ENCODE measurements around the gene HTRA3. TPM values are rescaled to one million over a fixed set of nuclear protein-coding genes. Genes with fewer than 3 reads are reported as not detected.

Gene HTRA3
- total RNA-seq, 1 experiment from 2014 or later, result 0.64 TPM

DNA sequence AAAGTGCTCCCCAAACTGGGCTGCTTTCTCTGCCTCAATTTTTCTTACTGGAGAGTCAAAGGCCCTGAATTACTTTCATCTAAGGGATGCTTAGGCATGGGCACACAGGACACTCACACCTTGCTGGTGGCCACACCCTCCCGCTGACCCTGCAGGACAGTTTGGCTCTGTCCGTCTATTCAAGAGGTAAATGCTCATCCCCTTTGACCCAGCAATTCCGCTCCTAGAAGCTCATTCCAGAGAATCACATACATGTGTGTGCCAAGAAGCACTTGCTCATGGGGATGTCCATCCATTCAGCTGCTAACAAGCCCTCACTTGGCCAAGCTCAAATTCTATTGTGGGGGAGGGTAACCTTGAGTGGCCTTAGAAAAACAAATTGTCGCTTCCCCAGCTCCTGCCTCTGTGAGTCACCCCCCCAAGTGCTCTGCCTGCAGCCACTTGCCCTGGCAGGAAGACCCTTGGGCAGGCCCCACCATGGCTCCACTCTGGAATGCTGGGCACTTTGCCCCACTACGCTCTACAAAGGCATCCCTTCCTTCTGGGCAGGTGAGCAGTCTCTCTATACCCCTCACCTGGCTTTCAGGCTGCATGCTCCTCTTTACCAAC lies 54.5 kb downstream of the HTRA3 start:
- no peak overlapping the region for H3K27ac ChIP-seq (ENCODE audit: low read depth, low read length, poor library complexity, severe bottlenecking)
- POLR2A ChIA-PET (ENCODE audit: low non-redundant PET), result no interaction called here
- no peaks in the 10 kb centered on the region for H3K27me3 ChIP-seq (replicated peaks; ENCODE audit: insufficient read depth, low read depth, low read length, poor library complexity)
- H3K4me1 ChIP-seq (ENCODE audit: insufficient read depth, low read length, poor library complexity, severe bottlenecking), result no peaks in the 10 kb centered on the region
- TF ChIP-seq, protein P1, sequence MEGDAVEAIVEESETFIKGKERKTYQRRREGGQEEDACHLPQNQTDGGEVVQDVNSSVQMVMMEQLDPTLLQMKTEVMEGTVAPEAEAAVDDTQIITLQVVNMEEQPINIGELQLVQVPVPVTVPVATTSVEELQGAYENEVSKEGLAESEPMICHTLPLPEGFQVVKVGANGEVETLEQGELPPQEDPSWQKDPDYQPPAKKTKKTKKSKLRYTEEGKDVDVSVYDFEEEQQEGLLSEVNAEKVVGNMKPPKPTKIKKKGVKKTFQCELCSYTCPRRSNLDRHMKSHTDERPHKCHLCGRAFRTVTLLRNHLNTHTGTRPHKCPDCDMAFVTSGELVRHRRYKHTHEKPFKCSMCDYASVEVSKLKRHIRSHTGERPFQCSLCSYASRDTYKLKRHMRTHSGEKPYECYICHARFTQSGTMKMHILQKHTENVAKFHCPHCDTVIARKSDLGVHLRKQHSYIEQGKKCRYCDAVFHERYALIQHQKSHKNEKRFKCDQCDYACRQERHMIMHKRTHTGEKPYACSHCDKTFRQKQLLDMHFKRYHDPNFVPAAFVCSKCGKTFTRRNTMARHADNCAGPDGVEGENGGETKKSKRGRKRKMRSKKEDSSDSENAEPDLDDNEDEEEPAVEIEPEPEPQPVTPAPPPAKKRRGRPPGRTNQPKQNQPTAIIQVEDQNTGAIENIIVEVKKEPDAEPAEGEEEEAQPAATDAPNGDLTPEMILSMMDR (conservative IDR thresholded peaks at IDR 0.05; ENCODE audit: low read depth, low read length), result no peak
- TF ChIP-seq EZH2 (IDR thresholded peaks at IDR 0.05; ENCODE audit: borderline replicate concordance, low read depth, low read length, poor library complexity, severe bottlenecking), result no peak
- intact Hi-C loops (cut with micrococcal nuclease; ENCODE audit: unreplicated experiment), result no loop called here
- CTCF ChIA-PET, result no interaction called here
- H3K36me3 ChIP-seq (ENCODE audit: insufficient read depth, low read length, poor library complexity, severe bottlenecking), result no peaks in the 10 kb centered on the region
- no peak overlapping the region for H3K4me3 ChIP-seq (ENCODE audit: low read depth, low read length, poor library complexity, severe bottlenecking)
- no peaks in the 10 kb centered on the region for H3K9me3 ChIP-seq (ENCODE audit: low read depth, low read length, poor library complexity, severe bottlenecking)
- no peak for DNase-seq (ENCODE audit: low spot score)
- no TSS peak for BruUV-seq (replicated peaks)

DNA sequence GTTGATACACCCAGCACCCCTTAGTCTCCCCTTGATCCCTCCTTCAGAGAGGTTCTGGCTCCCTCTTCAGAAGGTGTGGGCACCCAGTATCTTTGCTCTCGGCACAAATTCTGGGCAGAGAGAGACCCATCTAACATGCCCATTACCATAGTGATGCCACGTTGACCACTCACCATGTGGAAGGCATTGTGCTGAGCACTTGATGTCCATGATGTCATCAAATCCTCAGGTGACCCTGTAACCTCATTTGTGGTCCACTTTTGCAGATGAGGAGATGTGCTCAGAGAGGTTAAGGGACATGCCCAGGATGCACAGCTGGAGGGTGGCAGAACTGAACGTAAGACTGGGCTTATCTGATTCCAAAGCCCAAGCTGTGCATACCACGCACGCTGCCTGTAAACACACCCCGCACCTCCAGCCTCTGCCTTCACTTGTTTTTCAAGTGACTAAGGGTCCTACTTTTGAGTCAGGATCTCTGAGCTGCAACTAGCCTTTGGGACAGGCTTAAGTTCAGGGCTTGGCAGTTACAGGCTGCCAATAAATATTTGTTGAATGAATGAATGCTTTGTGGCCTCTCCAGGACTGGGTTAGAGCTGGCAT lies 55.2 kb downstream of the HTRA3 start:
- no TSS peak for BruUV-seq (replicated peaks)
- ChIA-PET CTCF (no interaction called here), POLR2A (ENCODE audit: low non-redundant PET) (no interaction called here)
- no peaks in the 10 kb centered on the region for H3K9me3 ChIP-seq (ENCODE audit: low read depth, low read length, poor library complexity, severe bottlenecking)
- no peaks in the 10 kb centered on the region for H3K27me3 ChIP-seq (replicated peaks; ENCODE audit: insufficient read depth, low read depth, low read length, poor library complexity)
- H3K4me1 ChIP-seq (ENCODE audit: insufficient read depth, low read length, poor library complexity, severe bottlenecking), result no peaks in the 10 kb centered on the region
- H3K4me3 ChIP-seq (ENCODE audit: low read depth, low read length, poor library complexity, severe bottlenecking), result no peak overlapping the region
- no peaks in the 10 kb centered on the region for H3K36me3 ChIP-seq (ENCODE audit: insufficient read depth, low read length, poor library complexity, severe bottlenecking)
- intact Hi-C loops (cut with micrococcal nuclease; ENCODE audit: unreplicated experiment), result no loop called here
- TF ChIP-seq, protein P1 (conservative IDR thresholded peaks at IDR 0.05; ENCODE audit: low read depth, low read length), result no peak
- TF ChIP-seq EZH2 (IDR thresholded peaks at IDR 0.05; ENCODE audit: borderline replicate concordance, low read depth, low read length, poor library complexity, severe bottlenecking), result no peak
- DNase-seq (ENCODE audit: low spot score), result no peak
- H3K27ac ChIP-seq (ENCODE audit: low read depth, low read length, poor library complexity, severe bottlenecking), result no peak overlapping the region

DNA sequence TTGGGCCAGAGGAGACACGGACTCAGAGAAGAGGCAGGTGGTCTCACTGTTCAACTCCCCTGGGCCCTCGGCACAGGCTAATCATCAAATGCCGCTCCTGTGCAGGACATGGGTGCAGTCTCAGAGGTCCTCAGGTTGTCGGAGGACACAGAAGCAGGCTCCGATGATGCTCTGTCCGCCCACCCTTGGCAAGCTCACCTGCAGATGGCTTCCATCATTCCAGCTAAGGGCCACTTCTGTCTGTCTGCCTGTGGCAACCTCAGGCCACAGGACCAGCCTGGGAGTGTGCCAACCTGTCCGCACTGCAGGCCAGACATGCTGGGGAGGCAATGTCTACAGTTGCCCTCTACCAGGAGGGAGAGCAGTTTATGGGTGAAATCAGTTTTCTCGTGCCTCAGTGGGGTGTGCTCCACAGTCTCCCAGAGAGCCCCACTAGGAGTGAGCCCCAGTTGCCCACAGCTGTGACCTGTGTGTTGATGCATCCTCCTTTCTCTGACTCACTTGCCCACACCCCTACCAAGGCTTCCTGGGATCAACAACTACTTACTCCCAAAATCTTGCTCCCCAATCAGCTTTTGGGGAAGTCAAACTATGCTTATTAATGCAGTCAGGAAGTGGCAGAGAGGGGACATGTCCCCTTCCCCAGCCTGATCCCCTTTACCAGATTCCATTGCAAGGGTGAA lies 55.9 kb downstream of the HTRA3 start:
- intact Hi-C loops (cut with micrococcal nuclease; ENCODE audit: unreplicated experiment), result no loop called here
- H3K4me3 ChIP-seq (ENCODE audit: low read depth, low read length, poor library complexity, severe bottlenecking), result no peak overlapping the region
- no peaks in the 10 kb centered on the region for H3K27me3 ChIP-seq (replicated peaks; ENCODE audit: insufficient read depth, low read depth, low read length, poor library complexity)
- ChIA-PET POLR2A (ENCODE audit: low non-redundant PET) (no interaction called here), CTCF (no interaction called here)
- no peak for TF ChIP-seq EZH2 (IDR thresholded peaks at IDR 0.05; ENCODE audit: borderline replicate concordance, low read depth, low read length, poor library complexity, severe bottlenecking)
- TF ChIP-seq, protein P1 (conservative IDR thresholded peaks at IDR 0.05; ENCODE audit: low read depth, low read length), result no peak
- no peak for DNase-seq (ENCODE audit: low spot score)
- no peaks in the 10 kb centered on the region for H3K9me3 ChIP-seq (ENCODE audit: low read depth, low read length, poor library complexity, severe bottlenecking)
- no peaks in the 10 kb centered on the region for H3K36me3 ChIP-seq (ENCODE audit: insufficient read depth, low read length, poor library complexity, severe bottlenecking)
- BruUV-seq (replicated peaks), result no TSS peak
- H3K27ac ChIP-seq (ENCODE audit: low read depth, low read length, poor library complexity, severe bottlenecking), result no peak overlapping the region
- no peaks in the 10 kb centered on the region for H3K4me1 ChIP-seq (ENCODE audit: insufficient read depth, low read length, poor library complexity, severe bottlenecking)
